GM21360 (cell line): Measurements from ENCODE around the gene SUN3.
A peak's percentile ranks its signal among the peaks of the same experiment; 100 is the strongest.
"Not testable (repeated sequence)": the region's sequence is repeated elsewhere in the genome, so short reads cannot be mapped to it uniquely, and the experiment has no call there.

Experiments
- ATAC-seq: cut with Tn5 transposase; IDR thresholded peaks from one replicate; pipeline ENCODE4 v1.9.1; 2021; ENCODE audit warnings: mild to moderate bottlenecking, moderate library complexity; ENCODE audit not compliant: unreplicated experiment

SUN3 gene

GRCh38 chr7:48033922-48034321 lies 5.0 kb upstream of the SUN3 start:
- no peak for ATAC-seq

DNA sequence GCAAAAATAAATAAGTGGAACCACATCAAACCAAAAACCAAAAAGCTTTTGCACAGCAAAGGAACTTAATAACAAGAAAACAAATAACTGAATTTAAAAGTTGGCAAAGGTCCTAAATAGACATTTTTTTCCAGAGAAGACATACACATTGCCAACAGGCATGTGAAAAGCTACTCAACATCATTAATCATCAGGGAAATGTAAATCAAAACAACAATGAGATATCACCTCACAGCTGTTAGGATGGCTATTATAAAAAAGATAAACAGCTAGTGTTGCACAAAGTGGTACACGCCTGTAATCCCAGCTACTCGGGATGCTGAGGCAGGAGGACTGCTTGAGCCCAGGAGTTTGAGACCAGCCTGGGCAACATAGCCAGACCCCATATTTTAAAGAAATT lies 2.2 kb upstream of the SUN3 start:
- no peak for ATAC-seq

DNA sequence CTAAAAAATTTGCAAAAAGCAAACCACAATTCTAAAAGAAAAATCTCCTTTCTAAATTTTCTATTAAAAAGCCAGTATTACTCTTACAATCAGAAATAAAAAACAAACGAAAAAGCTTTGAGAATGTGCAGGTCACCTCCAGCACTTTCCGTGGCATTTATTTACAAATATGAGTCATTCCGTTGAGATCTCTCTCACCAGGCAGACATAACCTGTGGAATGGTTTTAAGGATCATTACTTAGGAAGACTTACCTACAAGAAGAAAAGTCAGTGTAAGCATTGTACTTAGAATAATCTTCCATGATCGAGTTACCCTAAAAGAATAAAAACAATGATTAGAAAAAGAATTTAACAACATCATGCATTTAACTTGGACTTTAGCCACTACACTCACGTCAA lies 3.3 kb downstream of the SUN3 start:
- no peak for ATAC-seq

DNA sequence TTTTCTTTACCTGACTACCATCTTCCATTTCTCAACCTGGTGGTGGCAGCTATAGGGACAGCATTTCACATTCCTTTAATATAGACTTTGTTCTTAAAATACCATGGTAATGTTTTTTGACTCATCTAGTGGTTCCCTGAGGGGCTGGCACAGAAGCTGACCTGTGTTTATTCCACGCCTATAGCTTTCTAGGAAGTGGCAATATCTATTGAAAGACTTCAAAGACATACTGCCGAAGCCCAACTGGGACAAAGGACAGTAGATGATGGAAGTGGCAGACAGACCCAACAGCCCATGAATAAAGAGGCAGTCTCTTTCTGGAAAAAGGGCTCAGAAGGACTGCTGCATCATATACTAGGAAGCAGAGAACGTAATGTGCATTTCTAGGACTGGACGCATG lies 11.2 kb downstream of the SUN3 start:
- no peak for ATAC-seq

DNA sequence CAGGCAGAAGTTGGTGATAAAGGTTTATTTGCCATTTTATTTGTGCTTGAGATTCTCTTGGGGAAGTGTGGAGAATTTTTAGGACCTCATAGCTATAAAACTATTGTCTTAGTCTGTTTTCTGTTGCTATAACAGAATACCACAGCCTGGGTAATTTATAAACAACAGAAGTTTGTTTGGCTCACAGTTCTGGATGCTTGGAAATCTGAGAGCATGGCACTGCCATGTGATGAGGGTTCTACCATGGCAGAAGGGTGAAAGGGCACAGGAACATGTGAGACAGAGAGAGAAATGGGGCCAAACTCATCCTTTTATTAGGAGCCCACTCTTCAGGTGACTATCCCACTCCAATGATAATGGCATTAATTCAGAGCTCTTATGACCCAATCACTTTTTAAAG lies 12.3 kb downstream of the SUN3 start:
- ATAC-seq: no peak

GRCh38 chr7:48011951-48012350 lies 17.0 kb downstream of the SUN3 start:
- no peak for ATAC-seq

GRCh38 chr7:48011323-48011722 lies 17.6 kb downstream of the SUN3 start:
- ATAC-seq: no peak

- no peak for ATAC-seq
These were observed 19.0 kb downstream of the SUN3 start for GRCh38 chr7:48009954-48010353.

DNA sequence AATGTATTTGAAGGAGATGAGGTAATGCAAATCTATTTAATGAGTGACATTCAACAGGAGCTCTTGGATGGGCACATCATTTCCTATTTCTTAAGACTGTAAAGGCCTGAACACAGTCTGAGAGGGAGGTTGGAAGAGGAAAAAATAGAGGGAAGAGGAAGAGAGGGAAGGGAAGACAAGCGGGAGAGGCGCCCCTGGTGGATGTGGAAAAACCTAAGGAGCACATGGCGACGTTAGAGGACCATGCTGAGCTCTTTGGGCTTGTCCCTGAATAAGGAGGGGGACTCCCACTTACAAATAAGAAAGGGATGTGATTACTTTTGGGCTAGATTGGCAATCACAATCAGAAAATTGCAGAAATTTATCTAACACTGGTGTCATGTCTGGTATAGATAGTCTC lies 19.6 kb downstream of the SUN3 start:
- ATAC-seq: no peak

- no peak for ATAC-seq
These were observed 22.0 kb downstream of the SUN3 start for GRCh38 chr7:48006866-48007265.

- ATAC-seq: no peak
These were observed 24.3 kb downstream of the SUN3 start for GRCh38 chr7:48004638-48005037.

DNA sequence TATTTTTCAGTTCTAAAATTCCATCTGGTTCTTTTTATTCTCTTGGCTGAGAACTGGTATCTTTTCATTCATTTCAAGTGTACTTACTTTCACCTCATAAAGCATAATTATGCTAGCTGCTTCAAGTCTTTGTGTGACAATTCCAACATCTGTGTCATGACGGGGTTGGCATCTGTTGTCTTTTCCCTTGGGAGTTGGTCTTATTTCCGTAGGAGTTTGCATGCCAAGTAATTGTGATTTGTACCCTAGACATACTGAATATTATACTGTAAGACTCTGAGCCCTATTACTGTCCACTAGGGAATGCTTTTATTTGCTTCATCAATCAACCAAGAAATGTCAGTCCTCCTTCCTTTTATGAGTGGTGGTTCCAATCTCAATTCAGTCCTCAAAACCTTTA lies 24.9 kb downstream of the SUN3 start:
- ATAC-seq: no peak

DNA sequence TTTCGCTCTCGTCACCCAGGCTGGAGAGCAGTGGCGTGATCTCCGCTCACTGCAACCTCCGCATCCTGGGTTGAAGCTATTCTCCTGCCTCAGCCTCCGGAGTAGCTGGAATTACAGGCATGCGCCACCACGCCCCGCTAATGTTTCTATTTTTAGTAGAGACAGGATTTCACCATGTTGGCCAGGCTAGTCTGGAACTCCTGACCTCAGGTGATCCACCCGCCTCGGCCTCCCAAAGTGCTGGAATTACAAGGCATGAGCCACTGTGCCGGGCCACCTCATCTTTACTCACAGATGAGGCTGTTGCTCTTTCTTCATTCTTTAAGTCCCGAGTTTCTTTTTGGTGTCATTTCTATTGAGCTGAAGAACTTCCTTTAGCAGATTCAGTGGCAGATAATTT lies 28.7 kb downstream of the SUN3 start:
- not testable (repeated sequence) for ATAC-seq

DNA sequence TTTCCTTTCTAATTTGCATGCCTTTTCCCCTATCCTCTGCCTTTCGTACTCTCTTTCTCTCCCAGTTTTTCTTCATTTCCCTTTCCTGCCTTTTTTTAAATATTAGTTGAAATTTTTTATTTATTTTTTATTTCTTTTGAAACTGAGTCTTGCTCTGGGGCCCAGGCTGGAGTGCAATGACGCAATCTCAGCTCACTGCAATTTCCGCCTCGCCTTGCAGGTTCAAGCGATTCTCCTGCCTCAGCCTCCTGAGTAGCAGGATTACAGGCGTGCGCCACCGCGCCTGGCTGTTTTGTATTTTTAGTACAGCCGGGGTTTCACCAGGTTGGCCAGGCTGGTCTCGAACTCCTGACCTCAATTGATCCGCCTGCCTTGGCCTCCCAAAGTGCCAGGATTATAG lies 29.5 kb downstream of the SUN3 start:
- no peak for ATAC-seq

DNA sequence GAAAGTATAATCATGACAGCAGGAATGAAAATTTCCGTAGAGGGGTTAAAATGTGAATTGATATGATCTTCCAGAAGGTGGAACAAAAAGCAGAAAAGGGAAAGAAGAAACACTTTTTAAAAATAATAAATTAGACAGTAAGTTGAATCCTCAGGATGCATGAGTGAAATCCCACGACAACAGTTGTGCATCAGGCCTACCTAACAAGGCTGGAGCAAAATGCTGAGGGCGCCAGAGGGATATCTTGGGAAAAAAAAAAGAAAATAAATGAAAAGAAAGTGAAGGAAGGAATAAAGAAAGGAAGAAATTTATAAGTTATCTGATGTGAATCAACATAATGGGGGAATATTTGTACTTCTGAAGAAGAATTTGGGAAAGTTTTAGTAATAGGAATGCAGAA lies 36.5 kb downstream of the SUN3 start:
- no peak for ATAC-seq

DNA sequence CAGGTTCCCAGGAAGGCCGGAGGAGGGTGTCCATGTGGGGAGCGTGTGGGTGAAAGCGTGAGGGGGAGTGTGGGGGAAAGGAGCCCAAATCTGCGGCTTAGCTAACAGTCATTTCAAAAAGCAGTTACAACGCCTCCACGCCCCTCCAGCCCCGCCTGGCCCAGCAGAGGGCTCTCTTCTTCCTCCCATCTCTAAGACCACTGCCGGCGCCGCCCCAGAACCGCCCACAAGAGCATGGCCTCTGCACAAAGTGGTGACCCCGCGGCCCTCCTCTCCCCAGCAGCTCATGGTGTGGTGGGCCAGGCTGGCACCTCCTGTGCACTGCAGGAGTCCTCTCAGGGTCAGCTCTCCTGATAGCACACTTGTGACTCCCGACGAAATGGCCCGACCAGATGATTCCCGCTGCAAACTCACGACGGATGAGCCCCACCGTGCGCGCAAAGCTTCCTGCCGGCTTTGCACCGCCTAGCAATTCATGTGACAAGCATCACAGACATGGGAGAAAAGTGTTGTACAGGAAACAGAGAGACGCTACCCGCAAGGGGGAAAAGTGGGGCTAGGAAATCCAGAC lies 37.1 kb downstream of the SUN3 start:
- ATAC-seq: peak; percentile 99

DNA sequence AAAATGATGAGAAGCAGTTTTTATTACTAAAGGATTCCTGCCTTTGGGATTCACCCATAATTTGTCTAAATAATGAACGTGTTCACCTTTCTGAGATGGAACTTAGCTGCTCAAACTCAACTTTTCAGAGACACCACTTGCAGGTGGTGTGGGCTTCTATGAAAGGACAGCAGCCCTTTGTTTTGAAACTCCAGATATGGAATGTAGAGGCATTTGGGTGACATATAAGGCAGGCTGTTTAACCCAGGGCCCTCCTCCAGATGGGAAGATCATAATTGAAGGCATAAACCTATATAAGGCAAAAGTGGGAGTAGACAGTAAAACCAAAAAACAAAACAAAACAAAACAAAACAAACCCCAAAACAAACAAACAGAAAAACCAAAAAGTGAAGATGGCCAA lies 37.6 kb downstream of the SUN3 start:
- peak; percentile 3 for ATAC-seq

DNA sequence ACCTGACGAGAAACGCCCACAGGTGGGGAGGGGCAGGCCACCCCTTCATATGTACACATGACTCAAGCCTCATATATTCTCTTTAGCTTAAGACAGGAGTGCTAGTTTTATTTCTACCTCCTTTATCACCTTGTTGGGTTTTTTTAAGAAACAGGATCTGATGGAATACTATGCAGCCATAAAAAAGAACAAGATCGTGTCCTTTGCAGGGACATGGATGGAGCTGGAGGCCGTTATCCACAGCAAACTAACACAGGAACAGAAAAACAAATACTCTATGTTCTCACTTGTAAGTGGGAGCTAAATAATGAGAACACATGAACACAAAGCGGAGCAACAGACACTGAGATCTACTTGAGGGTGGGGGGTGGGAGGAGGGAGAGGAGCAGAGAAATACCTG lies 38.3 kb downstream of the SUN3 start:
- no peak for ATAC-seq

DNA sequence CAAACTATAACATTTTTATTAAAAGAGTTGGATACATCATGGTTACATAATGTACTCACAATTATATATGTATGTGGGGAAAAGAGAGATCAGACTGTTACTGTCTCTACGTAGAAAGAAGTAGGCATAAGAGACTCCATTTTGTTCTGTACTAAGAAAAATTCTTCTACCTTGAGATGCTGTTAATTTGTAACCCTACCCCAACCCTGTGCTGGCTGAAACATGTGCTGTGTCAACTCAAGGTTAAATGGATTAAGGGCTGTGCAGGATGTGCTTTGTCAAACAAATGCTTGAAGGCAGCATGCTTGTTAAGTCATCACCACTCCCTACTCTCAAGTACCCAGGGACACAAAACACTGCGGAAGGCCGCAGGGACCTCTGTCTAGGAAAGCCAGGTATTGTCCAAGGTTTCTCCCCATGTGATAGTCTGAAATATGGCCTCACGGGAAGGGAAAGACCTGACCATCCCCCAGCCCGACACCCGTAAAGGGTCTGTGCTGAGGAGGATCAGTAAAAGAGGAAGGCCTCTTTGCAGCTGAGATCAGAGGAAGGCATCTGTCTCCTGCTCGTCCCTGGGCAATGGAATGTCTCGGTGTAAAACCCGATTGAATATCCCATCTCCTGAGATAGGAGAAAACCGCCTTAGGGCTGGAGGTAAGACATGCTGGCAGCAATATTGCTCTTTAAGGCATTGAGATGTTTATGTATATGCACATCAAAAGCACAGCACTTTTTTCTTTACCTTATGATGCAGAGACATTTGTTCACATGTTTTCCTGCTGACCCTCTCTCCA lies 39.1 kb downstream of the SUN3 start:
- ATAC-seq: not testable (repeated sequence)

DNA sequence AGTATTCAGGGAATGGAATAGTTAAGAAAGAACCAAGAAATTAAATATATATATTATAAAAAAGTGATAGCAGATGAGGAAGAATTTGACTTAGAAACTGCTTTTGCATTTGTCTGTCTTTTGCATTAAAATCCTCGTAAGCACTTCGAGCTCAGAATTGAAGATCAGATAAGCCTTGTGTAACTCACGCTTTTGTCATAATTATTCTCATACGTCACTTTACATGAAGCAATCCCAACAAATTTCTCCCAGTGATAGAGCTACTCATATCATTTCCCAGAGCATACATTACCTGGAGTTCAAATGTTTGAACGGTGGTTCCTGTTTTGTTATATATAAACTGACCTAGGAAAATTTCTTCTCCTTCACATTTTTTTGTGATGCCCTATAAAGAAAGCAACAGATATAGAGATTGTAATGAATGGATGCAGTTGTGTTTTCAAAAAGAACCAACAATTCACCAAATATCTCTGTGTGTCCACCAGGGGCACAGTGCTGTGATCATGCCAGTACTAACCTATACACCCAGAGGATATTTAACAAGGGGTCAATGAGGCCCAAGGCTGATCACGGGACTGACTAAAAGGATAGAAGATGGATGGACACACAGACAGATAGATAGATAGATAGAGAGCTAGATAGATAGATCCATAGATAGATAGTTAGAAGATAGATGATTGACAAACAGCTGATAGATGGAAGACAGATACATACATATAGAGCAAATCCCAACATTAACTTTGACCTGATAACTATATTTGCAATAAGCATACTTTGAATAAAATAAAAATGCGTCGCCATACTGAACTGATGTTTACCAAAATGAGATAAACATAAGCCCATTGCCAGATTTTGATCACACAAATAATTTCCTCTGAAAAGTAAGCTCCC lies 40.2 kb downstream of the SUN3 start:
- no peak for ATAC-seq

DNA sequence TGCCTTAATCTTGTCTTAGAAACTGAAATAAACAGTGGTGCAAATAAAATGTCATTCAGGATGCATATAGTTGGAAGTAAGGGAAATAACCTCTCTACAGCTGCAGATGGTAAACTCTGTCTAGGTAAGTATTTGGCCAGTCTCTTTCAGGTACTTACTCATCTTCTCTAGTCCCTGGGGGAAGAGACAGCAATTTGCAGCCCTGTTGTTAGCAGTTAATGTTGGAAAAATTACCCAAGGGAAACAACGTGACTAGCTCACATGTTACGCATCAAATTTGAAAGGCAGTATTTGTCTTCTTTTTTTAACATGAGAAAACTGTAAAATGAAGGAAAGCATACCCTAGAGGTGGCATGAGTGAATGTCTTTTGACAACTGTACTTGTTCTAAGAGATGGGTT lies 46.3 kb downstream of the SUN3 start:
- no peak for ATAC-seq

DNA sequence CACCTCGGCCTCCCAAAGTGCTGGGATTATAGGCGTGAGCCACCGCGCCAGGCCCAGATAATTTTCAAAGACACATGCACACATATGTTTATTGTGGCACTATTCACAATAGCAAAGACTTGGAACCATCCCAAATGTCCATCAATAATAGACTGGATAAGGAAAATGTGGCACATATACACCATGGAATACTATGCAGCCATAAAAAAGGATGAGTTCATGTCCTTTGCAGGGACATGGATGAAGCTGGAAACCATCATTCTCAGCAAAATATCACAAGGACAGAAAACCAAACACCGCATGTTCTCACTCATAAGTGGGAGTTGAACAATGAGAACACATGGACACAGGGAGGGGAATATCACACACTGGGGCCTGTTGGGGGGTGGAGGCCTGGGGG lies 48.3 kb downstream of the SUN3 start:
- ATAC-seq: not testable (repeated sequence)
